Thyroid gland (tissue), 4 donors: ENCODE data around the gene MRPL48.

Source experiments
- CTCF ChIP-seq, 6 experiments: fragments of 200-600 bp in 3 of 6; fragments of 450-650 bp in 3 of 6; sonication (generic) in 3 of 6; IDR thresholded peaks; one replicate each; pipeline ENCODE4 v1.5.1; 2016 to 2019; ENCODE audit warnings: antibody characterized with exemption in 6 of 6, mild to moderate bottlenecking in 2 of 6, inconsistent platforms in 1 of 6, moderate library complexity in 1 of 6
- POLR2A ChIP-seq, 2 donors: fragments of 450-650 bp; IDR thresholded peaks; one replicate each; pipeline ENCODE4 v1.6.1; 2017; ENCODE audit warnings: antibody characterized with exemption in 2 of 2, mild to moderate bottlenecking in 2 of 2, moderate library complexity in 1 of 2

- TF ChIP-seq CTCF (IDR thresholded peaks at IDR 0.05) = no peak
- TF ChIP-seq POLR2A (IDR thresholded peaks at IDR 0.05) = no peak
These were observed 1.6 kb downstream of the MRPL48 start for GRCh38 chr11:73789279-73789670.
